HG03432 (cell line): ENCODE measurements around the gene SMG6.

Experiments used
- ATAC-seq: cut with Tn5 transposase; IDR thresholded peaks from one replicate; pipeline ENCODE4 v1.9.1; 2021; ENCODE audit warnings: mild to moderate bottlenecking, moderate library complexity; ENCODE audit not compliant: unreplicated experiment

The SMG6 gene

DNA sequence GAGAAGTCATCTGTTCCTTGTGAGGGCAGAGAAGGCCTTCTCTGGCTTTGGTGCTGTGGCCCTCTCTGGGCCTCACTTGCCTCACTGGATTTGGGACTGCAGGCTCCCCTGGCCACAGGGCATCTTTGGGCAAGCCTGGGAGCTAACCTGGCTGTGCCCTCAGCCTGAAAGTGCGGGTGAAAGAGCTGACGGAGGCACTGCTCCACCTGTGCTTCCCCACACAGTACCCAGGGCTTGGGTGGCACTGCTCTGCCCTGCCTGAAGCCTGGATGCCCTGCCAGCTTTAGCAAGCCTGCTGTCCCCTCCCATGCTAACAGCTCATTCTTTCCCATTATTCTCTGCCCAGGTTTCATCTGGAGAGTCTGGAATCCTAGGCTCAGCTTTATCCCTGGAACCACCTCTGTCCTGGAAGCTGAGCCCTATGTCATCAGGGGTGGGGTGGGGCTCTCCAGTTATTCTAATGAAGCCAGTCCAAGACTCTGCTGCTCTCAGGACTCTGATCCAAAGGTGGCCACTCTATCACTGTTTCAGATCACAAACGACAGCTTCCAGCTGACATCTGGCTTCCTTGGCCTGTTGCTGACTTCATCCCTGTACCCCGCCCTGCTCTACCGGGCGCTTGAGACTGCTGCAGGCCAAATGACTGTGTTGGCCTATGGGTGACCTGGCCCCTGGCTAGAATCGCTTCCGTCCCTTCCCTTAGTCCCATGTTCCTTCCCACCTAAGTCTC, 219.4 kb downstream of the SMG6 start:
- no peak for ATAC-seq

- no peak for ATAC-seq
Observed at GRCh38 chr17:2083613-2084035, 220.0 kb downstream of the SMG6 start.

- no peak for ATAC-seq
Observed at GRCh38 chr17:2082003-2082781, 221.4 kb downstream of the SMG6 start.

DNA sequence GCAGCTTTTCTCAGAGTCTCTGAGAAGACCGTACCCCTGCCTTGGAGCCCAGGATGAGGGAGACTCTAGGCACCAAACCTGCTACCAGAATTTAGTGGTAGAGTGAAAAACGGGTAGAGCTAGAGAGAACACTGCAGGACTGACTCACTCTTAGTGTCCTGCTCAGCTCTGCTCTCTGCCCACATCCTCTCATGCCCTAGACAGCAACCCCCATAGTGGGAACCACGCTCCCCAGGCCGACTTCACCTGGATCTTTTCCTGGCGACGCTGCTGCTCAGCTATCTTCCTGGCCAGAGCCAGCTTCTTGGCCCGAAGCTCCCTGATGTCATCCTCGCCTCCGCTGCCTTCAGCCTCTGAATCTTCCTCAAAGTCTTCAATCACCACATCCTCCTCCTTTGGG, 222.0 kb downstream of the SMG6 start:
- ATAC-seq, result no peak

DNA sequence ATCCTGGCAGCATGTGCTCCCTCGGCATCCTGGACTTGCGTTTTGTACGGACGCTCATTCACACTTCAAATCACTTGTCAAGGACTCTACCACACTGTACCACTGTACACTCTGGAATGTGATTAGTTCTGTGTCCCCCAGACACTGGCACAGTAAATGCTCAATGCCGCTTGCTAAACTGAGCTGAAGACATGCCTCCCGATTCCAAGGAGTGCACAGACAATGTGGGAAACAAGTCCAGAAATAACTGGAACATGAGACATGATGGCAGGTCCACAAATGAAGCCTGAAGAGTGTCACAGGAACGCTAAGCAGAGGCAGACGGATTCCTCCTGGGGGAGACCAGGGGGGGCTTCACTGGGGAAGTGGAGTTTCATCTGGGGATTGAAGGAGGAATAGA, 226.5 kb downstream of the SMG6 start:
- no peak for ATAC-seq

DNA sequence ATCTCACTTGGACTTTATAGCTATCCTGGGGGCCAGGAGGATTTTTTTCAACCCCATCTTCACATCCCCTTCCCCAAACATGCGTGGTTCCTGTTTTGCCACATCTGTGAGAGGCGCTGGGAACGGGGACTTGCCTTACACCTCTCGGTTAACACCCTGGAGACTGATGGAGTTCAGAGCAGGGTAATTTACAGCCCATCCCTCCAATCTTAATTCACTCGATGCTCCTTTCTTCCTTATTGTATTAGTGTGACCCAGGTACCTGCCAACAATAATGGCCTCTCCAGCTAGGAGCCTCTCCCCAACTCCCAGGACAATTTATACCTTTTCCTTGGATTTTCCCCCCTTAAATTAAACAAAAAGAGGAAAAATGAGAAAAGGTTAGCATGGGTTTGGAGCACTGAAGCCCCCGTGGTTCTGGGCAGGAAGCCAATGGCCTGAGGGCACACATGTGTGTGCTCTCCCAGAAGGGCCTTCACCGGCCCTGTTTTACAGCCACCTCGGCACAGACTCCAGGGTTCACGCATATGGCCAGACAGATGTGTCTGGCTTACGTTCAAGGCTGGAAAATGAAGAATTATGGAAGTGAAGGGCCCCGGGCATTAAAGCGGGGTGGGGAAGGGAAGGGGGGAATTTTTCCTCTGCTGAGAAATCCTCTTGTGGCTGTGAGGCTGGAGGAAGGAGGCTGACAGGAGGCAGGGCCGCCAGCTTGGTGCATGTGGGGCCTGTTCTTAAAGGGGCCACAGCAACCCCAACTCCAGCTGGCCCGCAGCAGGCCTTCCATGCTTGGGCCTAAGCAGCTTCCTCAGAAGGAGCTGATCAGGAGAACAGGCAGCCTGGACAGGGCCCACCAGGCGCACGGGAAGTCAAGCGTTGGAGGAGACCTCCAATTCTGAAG, 227.2 kb downstream of the SMG6 start:
- no peak for ATAC-seq

DNA sequence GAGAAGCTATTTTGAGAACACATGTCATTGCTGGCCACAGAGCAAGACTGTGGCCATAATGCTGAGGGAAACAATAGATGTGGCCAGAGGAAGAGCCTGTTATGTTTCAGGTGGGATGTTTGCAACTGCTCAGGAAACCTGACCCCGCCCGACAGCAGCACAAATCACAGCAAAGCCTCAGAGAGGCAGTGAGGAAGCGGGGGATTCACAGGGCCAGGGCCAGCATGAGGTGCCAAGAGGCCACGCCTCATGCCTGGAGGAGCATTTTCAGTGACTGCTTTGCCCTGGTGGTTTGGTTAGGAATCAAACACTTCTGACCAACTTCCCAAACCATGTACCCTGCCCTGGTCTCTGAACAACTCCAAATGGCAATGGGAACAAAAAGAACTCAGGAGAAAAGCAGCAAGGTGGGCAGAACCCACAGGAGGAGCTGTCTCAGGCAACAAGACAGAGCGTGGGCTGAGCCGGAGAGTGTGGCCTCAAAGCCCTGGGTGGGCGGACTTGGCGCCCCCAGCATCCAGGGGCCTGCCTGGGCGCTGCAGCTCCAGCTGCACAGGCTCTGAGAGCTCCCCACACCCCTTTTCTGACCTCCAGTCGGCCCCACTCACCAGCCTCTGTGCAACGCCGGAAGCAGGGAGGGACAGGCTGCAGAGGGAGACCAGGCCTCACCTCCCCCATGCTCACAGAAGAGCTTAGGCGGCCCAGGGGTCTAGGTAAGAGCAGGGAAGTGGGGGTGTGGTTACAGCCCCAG, 228.1 kb downstream of the SMG6 start:
- ATAC-seq, result no peak

DNA sequence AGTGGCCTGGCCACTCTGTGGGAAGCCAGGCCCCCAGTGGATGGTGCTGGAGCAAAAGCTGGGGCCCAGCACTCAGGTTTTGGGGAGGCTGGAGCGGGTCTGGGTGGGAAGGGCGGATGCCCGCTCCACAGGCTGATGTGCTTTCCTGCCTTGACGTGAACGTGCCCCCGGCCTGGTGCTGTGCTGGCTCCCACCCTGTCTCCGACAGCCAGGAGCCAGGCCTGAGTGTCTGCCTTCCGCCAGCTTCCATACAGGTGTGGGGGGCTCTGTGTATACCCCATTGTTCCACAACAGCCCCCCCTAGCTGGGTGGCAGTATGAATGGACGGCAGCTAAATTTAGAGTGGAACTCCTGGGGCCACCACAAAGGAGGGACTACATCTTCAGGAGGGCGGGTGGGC, 228.7 kb downstream of the SMG6 start:
- no peak for ATAC-seq

GRCh38 chr17:2071455-2072281, 231.9 kb downstream of the SMG6 start:
- no peak for ATAC-seq

DNA sequence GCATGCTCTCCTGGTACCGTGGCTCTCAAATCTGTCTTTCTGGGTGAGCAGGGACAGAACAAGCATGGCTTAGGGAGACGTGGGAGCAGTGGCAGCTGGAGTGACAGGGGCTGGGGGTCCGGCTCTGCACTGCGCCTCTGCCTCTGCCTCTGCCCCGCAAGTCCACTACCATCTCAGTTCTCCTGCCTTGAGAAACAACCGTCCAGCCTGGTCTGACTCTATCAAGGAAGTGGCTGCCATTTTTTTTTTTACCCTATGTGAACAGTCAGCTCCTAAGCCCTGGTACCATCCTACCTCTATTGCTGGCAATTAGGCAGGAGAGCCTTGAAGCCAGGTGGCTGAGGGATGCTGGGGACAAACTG, 232.6 kb downstream of the SMG6 start:
- ATAC-seq, result no peak

GRCh38 chr17:2070241-2071023, 233.2 kb downstream of the SMG6 start:
- ATAC-seq, result peak; percentile 82

DNA sequence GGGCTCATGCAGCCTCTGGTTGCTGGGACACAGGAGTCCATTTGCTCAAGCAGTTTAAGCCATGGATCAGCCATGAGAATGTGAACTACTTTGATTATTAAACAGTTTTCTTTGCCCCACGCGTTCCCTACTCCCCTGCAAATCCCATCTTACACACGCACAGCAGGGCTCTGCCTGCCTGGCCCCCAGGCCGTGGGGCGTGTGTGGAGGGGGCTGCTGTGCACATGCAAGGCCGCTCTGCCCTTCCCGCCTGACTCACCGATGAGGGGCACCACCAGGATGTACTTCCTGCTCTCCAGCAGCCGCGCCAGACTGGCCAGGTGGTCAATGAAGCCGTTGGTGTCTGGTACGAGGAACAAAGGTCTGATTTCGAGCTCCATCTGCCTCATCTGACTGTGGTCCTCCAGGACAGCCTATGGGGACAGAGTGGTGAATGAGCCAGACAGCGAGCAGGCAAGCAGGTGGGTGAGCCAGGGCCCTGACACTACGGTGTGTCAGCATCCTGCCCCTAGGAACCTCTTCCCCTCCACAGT, 235.0 kb downstream of the SMG6 start:
- no peak for ATAC-seq

- ATAC-seq, result no peak
Observed at GRCh38 chr17:2068031-2068518, 235.5 kb downstream of the SMG6 start.

- ATAC-seq, result no peak
Observed at GRCh38 chr17:2067608-2068024, 236.0 kb downstream of the SMG6 start.

DNA sequence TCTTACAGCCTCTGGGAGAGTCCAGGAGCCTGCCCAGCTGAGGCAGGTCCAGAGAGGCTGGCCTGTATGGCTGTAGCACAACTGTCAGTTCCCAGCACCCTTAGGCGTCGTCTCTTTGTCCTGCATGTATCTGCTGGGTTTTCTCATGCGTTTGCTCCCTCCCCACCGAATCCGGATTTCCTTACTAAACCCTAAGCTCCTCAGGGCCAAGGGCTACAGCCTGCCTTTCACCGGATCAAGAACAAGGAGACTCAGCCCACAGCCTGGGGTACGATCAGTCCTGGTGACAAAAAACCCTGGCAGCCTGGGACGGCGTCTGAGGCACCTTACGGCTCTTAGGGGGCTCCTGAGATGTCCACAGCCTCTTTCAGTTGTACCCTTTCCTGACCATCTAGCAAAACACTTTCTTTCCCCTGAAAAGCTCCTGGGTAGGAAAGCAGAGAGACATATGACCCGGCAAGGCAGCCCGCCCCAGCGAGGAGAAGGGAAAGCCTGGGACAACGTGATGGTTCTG, 236.5 kb downstream of the SMG6 start:
- ATAC-seq, result no peak

DNA sequence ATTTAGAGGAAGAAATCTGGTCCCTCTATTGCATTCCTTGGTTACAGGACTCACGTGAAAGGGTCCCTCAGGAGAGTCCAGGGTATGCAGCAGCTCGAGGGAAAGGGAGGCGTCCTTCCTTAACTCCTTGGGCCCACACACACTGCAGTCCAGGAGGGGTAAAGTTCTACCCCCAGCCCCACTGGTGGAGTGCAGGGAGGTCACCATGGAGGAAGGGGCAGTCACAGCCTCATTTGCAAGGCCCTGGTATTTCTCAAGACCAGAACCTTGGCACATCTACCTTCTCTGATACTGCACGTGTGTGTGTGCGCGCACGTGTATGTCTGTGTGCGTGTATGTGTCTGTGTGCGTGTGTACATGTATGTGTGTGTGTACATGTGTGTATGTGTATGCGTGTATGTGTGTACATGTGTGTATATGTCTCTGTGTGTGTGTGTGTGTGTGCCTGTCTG, 237.6 kb downstream of the SMG6 start:
- no peak for ATAC-seq

GRCh38 chr17:2064980-2065785, 238.4 kb downstream of the SMG6 start:
- no peak for ATAC-seq
